Measurements from ENCODE around the gene STUM. TPM values are rescaled to one million over a fixed set of nuclear protein-coding genes. Genes with fewer than 3 reads are reported as not detected.

Gene STUM
- total RNA-seq, 1 donor from 2014 or later = 1.8 TPM

DNA sequence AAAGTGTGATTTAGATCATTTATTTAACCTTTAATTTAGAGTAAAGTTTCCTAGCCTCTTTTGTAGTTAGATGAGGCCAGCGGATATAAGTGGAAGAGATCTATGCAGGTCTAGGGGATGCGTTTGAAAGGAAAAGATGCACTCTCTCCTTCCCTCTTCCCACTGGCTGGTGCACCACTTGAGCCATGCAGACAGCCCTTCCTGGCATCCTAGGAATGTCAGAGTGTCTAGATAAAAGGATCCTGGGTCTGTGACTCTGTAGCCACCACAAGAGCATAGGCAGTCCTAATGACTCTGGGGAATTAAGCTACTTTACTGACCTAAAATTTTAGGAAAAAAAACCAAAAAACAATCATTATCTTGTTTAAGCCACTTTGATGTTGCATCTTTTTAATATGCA is 16.0 kb upstream of the STUM start:
- DNase-seq (ENCODE audit: low spot score) = no peak

DNA sequence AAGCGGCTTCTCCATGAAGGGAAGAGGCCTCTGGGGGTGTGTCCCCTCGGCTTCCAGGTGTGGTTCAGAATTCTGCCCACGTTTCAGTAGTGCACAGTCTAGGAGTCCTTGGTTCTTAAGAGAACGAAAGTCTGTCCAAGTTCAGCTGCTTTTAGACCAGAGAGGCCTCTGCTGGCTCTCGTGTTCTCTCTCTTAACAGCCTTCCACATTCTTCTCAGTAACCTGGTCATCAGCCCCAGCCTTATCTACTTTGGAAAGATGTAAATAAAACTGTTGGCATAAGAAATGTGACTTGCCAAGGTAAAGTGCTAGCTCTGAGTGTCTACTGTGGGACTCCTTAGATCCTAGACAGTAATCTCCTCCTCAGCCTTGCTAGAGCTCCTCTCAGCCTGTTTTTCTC is 15.3 kb upstream of the STUM start:
- no peak for DNase-seq (ENCODE audit: low spot score)

DNA sequence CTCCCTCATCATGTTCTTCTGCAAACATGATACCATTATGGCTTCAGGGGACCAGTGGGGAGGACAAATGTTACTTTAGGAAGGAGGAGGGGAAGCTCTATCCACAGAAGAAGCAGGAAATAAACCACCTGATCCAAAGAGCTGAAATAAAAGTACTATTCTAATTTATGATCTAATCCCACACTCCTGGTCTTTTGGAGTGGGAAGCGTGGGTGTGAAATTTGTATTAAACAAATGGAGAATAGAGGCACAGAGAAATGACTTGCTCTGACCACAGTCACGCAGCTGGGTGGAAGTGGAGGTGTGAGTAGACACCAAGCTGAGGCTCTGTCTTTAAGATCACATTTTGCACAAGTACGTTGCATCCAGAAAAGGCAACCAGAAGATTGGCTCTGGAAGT is 14.5 kb upstream of the STUM start:
- DNase-seq (ENCODE audit: low spot score) = no peak

DNA sequence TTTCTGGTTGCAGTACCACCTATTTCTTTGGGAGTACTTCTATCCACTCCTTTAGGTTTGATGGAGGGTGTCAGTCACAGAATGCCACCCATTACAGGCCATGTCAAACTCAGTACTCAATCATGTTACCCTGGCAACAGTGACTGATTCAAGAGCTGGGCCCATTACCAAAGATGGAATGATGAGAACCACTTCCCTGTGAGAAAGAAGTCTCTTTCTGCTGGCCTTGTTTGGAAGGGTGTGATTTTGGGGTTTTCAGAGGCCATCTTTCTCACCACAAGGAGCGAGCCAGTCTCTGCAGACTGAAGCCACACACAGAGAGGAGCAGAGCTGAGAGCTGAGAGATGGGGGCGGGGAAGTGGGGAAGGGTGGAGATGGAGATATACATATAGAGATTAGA is 13.9 kb upstream of the STUM start:
- DNase-seq (ENCODE audit: low spot score) = no peak

DNA sequence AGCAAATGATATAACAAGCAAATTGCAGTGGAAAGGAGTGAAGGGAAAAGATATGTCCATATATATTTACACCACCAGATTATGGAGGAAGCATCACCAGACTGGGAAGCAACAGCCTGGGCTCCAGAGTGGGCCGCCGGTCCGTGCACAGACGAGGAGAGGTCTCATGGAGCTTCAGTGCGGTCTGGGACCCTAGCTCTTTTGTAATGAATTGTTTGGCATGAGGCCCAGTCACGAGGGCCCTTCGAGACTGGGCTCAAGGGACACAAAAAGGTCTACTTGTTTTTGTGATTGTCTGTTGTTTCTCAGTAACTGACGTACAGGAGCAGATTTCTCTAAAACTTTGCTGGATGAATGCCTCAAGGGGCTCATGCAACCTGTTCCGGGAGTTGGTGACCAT is 12.9 kb upstream of the STUM start:
- no peak for DNase-seq (ENCODE audit: low spot score)

DNA sequence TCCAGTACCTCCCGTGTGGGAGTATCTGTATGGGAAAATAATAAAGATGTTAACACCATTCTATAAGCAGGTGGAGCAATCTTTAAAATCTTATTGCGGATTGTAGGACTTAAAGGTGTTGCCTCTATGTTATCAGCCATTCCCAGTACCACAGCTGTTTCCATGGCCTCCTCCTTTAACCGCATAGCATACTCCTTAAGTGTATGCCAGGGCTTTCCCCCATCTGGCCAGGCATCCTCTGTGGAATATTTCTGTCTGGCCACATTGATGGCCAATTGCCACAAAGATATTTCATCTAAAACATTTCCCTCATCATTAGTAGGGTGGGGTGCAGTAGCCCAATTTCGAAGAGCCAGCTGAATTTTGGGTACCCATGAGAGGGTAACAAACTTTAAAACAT is 7.3 kb upstream of the STUM start:
- DNase-seq (ENCODE audit: low spot score) = no peak

DNA sequence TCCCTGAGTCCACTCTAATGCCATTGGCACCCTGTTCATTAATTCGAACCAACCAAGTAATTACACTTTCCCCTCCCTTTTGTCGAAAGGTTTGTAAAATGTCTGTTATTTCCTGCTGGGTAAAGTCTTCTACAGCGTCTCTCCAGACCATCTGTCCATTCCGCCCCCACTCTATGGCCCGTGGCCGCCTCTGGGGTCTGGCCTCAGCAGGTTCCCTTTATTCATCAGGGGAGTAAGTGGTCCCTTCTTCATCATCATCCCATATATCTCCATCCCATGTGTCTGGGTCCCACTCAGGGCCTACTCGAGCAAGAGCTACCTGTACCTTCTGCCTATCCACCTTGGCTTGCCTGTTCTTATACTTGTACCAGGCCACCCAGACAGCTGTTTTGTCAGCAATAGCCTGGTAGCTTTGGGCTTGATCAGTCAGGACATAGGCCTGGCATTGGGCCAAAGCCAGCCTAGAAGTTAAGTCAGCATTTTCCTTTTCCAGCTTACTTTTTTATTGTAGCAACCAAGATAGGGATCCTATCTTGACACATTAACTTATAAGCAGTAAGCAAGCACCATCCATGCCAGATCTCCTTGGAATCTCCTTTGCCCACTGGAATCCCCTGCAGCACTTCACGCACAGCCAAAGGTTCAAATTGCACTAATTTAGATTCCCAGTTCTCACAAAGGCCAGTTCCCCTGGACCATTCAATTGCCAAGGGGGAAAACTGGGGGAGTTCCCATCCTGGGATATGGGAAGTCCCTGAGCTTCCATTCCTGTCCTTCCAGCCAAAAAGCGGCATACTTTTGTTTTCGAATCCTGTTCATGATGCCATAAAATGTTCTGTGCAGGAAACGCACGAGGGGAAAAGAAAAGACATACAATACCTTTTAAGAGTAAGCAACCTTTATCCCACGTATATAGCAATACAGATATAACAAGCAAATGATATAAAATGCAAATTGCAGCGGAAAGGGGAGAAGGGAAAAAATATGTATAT is 6.6 kb upstream of the STUM start:
- peak; percentile 68 for DNase-seq (ENCODE audit: low spot score)

DNA sequence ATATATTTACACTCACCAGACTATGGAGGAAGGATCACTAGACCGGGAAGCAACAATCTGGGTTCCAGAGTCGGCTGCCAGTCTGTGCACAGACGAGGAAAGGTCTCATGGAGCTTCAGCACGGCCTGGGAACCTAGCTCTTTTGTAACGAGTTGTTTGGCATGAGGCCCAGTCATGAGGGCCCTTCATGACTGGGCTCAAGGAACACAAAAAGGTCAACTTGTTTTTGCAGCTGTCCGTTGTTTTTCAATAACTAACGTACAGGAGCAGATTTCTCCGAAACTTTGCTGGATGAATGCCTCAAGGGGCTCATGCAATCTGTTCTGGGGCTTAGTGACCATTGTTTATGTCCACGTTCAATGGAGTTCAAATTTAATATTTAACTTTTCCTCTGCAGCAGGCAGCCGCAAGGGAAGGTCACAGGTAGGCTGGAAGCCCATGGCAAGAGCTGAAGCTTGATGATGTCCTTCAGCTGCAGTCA is 5.9 kb upstream of the STUM start:
- DNase-seq (ENCODE audit: low spot score) = peak; percentile 47

DNA sequence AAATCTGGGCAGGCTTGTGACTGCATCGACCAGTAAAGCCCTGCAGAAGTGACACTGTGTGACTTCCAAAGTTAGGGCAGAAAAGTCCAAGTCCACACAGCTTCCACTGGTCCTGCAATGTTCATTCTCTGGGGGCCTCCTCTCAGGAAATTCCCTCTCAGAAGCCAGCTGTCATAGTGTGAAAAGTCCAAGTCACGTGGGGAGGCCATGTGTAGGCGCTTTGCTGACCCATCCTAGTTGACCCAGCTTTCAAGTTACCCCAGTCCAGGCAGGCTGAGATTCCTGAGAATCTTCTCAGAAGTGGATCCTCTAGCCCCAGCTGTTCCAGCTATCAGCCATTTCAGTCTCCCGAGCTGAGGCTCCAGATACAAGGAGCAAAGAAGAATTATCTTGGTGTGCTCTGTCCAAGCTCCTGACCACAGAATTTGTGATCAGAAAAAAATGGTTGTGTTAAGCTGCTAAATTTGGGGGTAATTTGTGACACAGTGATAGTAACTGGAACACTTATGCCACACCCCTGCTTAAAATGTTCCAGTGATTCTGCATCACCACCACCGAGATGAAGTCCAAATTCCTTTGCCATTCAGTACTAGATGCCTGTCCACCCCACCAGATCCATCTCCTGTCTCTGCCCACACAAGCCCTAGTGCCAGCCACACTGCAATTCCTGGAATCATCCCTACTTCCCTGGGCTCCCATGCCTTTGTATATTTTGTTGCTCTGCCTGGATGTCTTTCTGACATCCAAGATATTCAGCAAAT is 2.5 kb upstream of the STUM start:
- peak; percentile 53 for DNase-seq (ENCODE audit: low spot score)

DNA sequence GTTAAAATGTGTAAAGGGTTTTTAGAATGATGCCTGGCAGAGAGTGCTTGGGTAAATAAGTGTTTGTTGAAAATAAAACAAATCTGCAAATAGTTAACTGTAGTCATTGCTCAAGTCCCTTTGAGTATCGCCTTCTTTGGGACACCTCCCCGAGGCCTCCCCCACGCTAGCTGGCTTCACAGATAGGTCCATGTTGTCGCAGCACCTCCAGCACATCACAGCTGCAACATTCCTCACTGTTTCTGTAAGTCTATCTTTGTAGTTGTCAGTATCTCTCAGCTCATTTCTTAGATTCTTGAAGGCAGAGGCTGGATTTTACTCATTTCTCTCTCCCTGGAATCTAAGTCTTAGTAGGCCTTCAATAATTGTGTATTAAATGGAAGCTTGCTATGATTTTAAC is 1.6 kb upstream of the STUM start:
- peak; percentile 39 for DNase-seq (ENCODE audit: low spot score)

DNA sequence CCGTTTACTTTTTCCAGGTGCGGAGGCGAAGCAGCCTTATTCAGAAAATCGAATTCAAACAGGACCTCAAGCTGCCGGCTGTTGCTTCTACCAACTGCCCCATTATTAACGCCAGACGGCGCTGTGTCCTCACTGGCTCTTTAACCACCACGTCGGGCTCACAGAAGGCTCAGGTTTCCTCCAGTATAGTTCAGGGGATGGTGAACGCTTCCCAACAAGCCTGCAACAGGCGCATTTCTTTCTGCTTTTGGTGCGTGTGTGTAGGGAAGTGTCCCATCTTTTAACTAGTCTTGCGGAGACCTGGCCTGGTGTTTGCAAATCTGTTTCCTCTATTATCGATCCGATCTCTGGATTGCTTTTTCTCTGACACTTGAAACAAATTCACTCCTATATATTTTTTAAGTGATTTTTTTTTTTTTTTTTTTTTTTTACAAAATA is 791 bp upstream of the STUM start:
- peak; percentile 90 for DNase-seq (ENCODE audit: low spot score)

DNA sequence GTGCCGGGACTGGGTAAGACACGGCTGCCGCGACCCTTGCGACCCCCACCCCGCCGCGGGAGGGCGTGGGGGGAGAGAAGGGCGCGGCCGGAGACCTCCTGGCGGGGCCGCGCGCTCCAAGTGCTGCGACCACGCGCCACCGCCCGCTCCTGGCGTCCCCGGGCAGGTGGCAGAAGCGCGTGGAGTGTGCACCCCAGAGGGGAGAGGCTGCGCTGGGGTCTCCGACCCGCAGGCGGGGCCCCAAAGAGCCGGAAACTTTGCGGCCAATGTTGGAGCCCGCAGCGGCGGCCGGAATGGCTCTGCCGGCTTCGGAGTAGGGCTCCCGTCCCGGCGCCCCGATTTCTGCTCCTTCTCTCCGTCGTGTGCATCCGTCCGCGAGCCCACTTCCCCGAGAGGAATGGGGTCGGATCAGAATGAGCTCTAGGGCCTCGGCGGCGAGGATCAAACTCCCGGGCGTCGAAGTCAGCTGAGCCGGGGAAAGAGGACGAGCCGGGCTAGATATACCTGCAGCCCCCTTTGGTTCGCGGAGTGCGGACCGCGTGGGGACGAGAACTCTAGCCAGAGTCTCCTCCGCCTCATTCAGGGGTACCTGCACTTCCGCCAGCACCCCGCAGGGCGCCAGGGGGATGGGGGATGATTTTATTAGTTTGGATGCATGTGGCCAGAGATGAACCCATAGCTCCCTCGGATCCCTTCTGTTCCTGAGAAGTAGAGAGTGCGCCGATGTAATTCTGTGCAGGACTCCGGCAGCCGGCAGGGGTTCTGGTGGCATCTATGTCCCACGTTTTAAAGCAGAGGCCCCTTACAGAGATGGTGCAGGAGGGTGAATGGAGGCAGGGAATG is 751 bp downstream of the STUM start:
- DNase-seq (ENCODE audit: low spot score) = peak; percentile 82

DNA sequence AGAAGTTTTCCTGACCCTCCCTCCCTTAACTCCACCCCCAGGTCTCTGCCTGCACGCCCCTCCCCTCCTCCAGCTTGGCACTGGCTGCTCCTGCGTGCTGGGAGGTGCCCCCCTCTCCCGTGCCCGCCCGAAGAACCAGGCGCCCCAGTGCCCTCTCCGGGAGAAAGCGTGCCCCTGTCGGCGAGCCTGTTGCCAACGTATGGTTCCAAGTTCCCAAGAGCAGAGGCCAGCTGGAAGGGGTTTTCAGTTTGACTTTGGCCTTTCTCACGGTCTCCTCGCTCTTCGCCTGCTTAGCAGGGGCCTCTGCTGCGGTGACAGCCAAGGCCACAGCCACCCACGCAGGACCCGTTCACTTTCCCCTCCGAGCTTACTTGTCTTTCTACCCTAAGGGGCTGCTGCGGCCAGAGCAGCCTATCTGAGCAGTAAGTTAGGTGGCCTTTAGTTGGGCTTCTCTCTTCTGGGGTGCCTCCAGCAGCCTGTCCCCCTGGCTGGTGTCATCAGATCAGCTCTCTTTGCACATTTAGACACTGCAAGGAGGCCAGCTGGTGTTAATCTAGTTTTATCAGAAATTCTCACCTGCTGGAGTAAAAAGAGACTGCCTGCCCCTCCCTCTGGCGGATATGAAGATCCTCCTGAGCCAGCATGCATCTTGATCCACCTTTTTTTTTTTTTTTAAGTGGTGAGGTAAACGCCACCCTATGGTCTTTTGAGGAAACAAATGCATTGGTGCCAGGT is 1.5 kb downstream of the STUM start:
- peak; percentile 85 for DNase-seq (ENCODE audit: low spot score)

DNA sequence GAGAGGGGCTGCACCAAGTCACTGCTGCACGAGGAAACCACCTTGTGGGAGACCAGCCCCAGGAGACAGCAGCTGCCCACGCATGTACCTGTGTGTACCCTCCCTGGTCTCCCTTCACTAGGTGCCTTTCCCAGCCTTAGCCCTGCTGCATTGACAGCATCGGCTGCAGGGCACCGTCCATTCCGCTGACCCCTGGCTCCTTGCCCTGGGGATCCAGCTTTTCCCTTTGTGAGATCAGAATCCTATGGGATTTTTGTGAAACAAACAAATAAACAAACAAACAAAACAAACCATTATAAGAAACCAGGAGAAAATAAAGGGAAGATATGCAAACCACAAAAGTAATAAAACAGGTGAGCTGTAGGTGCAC is 2.1 kb downstream of the STUM start:
- peak; percentile 59 for DNase-seq (ENCODE audit: low spot score)

DNA sequence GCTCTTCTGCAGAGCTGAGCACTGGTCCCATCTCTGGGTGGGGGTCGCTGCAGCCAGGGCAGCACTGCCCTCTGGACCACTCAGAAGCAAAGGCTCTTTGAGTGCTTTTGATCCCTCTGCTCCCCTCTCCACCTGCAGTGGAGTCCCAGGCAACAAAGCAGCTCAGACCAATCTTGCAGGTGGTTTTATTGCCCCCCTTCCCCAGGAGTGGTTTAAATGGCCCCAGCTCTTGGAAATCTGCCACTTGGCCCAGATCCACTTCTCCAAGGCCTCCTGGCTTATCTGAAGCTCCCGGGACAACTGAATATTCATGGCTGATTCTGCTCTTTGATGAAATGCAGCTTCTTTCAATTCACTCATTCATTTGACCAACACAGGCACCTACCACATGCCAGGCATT is 2.7 kb downstream of the STUM start:
- DNase-seq (ENCODE audit: low spot score) = peak; percentile 83

DNA sequence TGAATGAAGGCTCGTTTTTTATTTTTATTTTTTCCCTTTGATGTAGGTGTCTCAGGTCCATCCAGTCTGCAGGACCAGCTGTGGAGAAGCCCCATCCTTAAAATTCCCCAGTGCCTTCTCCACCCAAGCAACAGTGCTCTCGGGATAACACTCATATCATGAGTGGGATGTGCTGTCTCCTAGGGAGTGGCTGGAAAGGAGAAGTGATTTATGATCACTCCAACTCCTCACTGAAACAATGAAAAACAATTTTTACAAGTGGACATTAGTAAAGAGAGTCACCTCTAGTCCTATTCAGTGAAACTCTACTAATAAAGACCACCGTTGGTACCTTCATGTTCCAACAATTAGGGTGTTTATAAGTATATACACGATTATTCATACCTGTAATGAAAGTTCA is 3.5 kb downstream of the STUM start:
- no peak for DNase-seq (ENCODE audit: low spot score)

DNA sequence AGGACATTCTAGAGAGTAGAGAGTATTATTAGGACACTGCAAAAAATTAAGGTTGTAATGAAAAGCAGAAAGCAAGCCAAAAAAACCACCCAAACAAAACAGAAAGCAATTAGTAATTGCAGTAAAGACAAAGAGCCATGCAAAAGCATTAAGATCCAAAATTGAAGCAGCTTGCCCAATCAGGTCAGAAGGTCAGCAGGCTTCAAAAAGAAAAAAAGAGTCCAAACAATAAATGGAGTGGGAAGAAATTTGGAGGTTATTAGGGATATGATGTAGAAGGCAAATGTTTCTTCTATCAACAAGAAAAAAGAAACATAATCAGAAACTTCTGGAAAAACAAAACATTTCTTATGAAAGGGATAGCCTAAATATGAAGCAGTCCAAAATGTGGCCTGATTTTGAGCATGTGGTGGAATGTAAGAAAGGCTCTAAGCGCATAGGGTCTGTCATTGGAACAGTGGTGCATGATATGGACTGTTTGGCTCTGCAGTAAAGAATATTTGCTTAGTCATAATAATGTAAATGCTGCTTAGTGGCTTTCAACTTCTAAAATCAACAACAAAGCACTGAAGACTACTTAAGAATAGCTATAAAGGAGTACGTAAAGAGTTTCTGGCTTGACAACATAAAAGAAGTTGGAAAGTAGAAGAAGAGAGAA is 4.8 kb downstream of the STUM start:
- DNase-seq (ENCODE audit: low spot score) = no peak

DNA sequence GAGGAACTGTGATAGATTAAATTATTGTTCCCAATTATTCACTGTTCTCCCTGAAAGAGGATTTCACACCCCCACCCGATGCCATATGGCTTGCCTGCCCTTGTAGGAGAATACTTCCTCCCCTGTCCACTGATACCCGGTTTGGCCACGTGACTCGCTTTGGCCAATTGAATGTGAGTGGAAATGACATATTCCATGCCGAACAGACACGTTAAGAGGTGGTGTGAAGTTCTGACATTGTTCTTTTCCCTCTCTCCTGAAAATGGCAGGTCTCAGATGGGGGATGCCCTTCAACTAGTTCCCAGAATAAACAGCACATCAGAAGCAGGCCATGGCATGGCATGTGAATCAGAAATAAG is 5.3 kb downstream of the STUM start:
- peak; percentile 60 for DNase-seq (ENCODE audit: low spot score)

DNA sequence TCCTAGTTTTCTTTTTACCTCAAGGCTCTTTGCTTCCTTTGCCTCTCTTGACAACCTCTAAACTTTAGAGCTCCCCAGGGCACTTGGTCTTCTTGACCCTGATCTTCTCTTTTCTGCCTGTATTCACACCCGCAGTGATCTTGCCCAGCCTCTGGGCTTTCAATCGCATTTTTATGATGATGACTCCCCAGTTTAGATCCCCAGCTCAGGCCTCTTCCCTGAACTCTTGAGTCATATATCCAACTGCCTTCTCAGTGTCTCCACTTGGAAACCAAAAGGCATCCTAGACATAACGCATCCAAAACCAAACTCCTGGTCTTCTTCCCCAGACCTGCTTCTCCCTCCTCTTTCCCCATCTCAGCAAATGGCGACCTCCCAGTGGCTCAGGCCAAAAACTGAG is 6.5 kb downstream of the STUM start:
- DNase-seq (ENCODE audit: low spot score) = no peak

DNA sequence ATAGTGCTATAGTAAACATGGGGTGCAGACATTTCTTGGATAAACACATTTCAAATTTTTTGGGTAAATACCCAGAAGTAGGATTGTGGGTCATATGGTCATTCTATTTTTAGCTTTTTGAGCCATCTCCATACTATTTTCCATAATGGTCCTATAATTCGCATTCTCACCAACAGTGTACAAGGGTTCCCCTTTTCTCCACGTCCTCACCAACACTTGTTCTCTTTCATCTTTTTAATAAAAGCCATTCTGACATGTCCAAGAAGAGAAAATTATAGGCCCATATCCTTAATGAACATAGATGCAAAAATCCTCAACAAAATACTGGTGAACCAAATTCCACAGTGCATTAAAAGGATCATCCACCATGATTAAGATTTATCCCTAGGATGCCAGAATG is 8.9 kb downstream of the STUM start:
- DNase-seq (ENCODE audit: low spot score) = no peak

All from mesenteric fat pad (tissue), 1 donor.